ENCODE data around the gene CSH2.

DNA sequence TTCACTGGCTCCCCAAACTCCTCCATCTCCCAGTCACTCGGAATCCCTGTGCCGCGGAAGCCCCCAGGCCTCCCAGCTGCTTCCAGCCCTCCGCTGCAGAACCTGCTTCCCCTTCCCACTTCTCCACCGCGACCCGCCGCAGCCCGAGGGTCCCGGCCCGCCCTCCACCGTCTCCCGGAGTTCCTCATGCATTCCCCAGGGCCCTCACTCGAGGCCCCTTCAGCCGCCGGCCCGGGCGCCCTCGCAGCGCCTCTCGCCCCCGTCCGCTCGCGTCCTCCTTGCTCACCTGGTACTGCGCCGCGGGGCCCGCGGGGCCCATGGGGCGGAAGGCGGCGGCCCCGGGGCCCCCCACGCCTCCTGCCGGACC is 31.3 kb downstream of the CSH2 start:
- TF ChIP-seq, protein P1, sequence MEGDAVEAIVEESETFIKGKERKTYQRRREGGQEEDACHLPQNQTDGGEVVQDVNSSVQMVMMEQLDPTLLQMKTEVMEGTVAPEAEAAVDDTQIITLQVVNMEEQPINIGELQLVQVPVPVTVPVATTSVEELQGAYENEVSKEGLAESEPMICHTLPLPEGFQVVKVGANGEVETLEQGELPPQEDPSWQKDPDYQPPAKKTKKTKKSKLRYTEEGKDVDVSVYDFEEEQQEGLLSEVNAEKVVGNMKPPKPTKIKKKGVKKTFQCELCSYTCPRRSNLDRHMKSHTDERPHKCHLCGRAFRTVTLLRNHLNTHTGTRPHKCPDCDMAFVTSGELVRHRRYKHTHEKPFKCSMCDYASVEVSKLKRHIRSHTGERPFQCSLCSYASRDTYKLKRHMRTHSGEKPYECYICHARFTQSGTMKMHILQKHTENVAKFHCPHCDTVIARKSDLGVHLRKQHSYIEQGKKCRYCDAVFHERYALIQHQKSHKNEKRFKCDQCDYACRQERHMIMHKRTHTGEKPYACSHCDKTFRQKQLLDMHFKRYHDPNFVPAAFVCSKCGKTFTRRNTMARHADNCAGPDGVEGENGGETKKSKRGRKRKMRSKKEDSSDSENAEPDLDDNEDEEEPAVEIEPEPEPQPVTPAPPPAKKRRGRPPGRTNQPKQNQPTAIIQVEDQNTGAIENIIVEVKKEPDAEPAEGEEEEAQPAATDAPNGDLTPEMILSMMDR (IDR thresholded peaks at IDR 0.05), result no peak
- TF ChIP-seq POLR2A (IDR thresholded peaks at IDR 0.05), result no peak

Measured in thyroid gland (tissue), 4 donors.